LNCAP (cell line): ENCODE data around the gene ZNF385B.

Experiments
- TF ChIP-seq, protein P1 (sequence below): fragments of 450-650 bp; IDR thresholded peaks from 2 replicates; pipeline ENCODE4 v1.5.1; 2017; ENCODE audit warnings: mild to moderate bottlenecking

ZNF385B gene

DNA sequence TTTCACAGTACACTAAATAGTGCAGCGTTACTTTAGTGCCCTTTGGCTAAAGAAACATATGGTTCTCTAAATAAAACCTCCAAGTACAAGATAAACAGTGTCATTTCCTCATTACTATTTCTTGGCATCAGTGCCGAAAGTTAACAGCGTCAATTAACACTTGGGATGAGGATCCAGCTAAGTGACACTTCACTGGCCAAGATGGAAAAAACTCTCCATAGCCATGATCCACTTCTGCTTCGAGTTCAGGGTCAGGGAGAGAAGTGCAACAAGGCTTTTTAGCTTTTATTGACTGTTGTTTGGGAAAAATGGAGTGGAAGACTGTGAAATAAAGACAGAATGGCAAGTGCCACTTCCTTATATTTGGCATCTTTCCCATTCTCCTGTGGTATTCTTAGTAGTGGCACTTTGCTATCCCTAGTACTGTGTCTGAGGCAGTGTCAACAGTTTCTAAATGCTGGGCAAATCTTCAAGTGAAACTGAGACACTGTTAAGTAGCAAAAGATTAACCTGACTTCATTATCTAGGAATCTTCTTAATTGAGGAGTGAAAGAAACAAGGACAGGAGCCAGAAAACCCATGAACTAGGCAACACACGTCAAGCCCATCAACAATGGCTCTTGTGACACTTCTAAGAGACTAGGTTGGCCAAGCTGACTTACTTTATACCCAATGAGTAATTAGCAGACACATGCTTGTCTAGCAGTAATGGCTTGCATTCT is 374.2 kb downstream of the ZNF385B start:
- TF ChIP-seq, protein P1, sequence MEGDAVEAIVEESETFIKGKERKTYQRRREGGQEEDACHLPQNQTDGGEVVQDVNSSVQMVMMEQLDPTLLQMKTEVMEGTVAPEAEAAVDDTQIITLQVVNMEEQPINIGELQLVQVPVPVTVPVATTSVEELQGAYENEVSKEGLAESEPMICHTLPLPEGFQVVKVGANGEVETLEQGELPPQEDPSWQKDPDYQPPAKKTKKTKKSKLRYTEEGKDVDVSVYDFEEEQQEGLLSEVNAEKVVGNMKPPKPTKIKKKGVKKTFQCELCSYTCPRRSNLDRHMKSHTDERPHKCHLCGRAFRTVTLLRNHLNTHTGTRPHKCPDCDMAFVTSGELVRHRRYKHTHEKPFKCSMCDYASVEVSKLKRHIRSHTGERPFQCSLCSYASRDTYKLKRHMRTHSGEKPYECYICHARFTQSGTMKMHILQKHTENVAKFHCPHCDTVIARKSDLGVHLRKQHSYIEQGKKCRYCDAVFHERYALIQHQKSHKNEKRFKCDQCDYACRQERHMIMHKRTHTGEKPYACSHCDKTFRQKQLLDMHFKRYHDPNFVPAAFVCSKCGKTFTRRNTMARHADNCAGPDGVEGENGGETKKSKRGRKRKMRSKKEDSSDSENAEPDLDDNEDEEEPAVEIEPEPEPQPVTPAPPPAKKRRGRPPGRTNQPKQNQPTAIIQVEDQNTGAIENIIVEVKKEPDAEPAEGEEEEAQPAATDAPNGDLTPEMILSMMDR: no peak

DNA sequence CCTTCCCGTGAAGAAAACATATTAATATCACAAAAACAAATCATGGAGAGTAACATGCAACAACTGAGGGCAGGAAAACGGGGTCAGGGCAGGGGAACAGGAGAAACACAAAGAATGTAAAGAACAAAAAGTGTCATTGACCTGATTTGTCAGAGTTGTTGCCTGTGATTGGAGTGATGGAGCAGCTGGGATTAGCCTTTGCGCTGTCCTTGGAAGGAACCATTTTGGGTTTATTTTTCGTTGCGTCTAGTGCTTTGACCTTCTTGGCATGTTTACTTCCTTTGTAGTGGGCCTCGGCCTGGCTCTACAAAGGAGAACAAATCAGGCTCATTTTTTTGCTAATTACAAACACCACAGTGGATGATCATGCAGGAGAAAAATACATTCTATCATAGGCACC is 378.3 kb downstream of the ZNF385B start:
- TF ChIP-seq, protein P1: no peak

DNA sequence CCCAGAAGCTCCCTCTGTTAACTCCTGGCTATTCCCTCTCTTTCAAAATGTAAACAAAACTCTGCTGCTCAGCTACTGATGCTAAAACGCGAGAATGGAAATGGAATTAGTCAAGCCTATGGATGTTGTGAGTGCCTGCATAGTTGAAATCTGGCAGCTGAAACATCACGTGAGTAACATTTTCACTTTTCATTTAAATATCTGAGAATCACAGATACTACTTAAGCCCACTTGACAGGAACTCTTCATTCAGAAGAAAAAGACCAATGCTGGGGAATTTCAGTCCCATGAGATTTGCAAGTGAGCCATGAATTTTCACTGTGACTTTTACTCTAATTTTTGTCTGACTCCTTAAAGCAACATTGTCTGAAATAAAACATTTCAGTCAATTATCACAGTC is 381.5 kb downstream of the ZNF385B start:
- TF ChIP-seq, protein P1: no peak

DNA sequence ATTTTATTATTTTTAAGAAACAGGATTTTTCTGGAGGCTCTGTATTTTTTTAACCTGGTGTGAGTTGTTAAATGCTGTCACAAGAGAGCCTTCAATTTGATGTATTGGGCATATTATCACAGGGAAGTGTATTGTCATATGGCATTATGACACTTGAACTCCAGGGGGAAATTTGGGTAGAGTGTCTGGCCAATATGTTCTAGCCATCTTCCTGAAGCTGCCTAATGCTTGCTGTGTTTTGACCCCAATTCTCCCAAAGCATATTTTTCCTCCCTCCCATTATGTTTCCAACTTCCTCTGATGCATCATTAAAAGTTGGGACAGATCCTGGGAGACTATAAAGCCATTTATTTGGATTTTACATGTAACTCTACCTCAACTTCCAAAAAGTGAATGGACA is 382.6 kb downstream of the ZNF385B start:
- TF ChIP-seq, protein P1: no peak

DNA sequence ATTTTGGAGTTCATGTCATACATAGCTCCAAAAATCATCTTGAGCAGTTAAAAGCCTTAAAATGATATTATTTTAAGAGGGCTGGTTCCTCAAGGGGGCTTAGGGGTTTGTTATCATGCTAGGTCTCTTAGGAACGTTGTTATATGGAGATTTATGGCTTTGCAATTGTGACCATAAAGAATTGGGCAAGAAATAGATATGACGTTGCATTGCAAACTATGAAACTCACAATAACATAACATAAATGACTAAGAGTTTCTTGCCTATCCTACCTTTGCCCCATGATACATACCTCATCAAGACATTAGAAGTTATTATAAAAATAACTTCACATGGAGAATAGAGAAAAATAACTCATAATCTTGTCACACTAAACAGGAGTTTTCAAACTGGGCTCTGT is 390.4 kb downstream of the ZNF385B start:
- TF ChIP-seq, protein P1: no peak

DNA sequence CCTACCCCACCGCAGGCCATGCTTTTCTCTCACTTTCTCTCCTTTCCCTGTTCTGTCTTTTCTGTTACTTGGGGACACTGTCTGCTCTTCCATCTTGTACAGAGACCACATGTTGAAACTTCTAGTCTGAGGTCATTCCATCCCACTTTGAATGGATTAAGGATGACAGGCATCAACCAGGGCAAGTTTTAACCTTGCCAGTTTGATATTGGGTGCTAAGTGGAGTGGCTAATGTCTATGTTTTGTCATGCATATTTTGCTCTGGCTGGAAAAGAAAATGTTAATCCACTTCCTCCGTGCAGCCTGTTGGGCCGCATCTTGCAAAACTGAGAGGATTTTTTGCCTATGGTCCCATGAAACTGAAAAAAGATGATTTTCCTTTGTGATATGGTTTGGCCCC is 391.3 kb downstream of the ZNF385B start:
- TF ChIP-seq, protein P1: no peak

DNA sequence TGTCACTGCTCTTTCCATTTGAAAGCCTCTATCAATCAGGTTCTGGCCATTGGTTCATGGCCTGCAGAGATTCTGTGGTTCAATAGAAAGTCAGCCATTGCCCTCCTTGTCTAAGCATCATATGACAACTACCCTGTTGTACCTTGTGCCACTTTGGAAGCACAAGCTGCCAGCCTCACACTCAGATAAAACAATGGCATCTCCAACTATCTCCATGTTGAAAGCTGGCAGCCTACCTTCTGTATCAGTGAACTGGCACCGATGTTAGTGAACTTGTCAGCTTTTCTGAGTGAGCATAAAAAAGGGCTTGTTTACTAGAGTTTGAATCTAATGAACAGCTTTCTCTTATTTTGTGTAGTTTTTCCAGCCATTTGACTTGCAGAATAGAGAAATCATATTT is 393.5 kb downstream of the ZNF385B start:
- TF ChIP-seq, protein P1: no peak

DNA sequence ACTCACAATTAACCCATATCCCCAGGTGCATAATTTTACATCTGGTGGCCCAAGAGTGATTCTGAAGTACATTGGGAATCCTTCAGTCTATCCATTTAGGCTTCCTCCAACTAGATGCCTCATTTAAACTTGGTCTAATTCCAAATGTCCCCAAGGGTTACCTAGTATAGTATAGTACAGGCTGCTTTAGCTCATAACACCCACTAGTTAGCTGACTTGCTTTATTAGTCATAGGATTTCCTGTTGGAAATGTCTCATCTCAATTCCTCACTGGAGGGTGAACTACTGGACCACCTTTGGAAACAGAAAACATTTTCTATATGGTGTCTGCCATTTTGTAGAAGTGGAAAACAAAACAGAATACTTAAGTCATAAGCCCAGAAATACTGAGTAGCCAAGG is 394.3 kb downstream of the ZNF385B start:
- TF ChIP-seq, protein P1: no peak
